ENCODE results near the gene TMEM259.

Gene TMEM259

GRCh38 chr19:972281-972680, 48.6 kb downstream of the TMEM259 start:
- Mint-ChIP-seq H3K9me3 (peaks cover 5% of the 10 kb centered on the region), H3K27me3 (ENCODE audit: low read depth) (no peaks in the 10 kb centered on the region), H3K4me3 (no peak overlapping the region)

DNA sequence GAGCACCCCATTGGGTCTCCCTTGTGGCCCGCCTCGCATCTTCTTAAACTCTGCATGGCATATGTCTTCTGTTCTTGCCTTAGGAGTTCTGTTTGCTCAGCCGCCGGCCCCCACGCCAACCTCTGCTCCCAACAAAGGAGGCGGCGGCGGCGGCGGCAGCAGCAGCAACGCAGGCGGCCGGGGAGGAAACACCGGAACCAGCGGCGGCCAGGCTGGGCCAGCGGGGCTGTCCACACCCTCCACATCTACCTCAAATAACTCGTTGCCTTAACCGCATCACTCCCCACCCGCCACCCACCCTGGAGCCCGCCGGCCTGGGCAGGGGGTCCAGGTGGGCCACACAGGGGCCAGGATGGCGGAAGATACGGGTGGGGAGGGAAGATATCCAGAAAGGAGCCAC, 49.1 kb downstream of the TMEM259 start:
- Mint-ChIP-seq H3K27me3 (ENCODE audit: low read depth) (no peaks in the 10 kb centered on the region), H3K36me3 (ENCODE audit: low read depth) (peaks cover 36% of the 10 kb centered on the region), H3K9me3 (peaks cover 5% of the 10 kb centered on the region), H3K27ac (no peak overlapping the region), H3K4me3 (no peak overlapping the region), H3K4me1 (ENCODE audit: low read depth) (no peaks in the 10 kb centered on the region)
- no peak for DNase-seq (ENCODE audit: low spot score)

More at GRCh38 chr19:972281-972680, 48.6 kb downstream of the TMEM259 start:
- Mint-ChIP-seq H3K36me3 (ENCODE audit: low read depth) (peaks cover 34% of the 10 kb centered on the region), H3K4me1 (ENCODE audit: low read depth) (no peaks in the 10 kb centered on the region), H3K27ac (no peak overlapping the region)
- DNase-seq (ENCODE audit: low spot score), result no peak

DNA sequence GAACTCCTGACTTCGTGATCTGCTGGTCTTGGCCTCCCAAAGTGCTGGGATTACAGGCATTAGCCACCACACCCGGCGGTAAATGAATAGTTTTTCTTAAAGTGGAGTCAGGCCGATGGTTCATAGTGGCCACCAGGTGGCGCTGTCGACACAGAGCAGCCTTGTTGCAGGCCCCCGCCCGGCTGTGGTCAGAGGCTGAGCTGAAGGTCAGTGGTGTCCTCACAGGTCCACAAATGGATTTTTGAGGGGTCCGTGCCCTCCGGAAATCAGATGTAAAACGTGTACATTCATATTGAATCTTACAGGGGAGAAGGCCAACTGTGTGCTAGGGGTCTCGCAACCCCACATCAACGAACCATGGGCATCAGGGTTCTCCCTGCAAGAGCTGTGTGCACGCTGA, 50.2 kb downstream of the TMEM259 start:
- DNase-seq (ENCODE audit: low spot score), result no peak
- Mint-ChIP-seq H3K27ac (no peak overlapping the region), H3K4me1 (ENCODE audit: low read depth) (no peaks in the 10 kb centered on the region), H3K4me3 (no peak overlapping the region), H3K27me3 (ENCODE audit: low read depth) (no peaks in the 10 kb centered on the region), H3K36me3 (ENCODE audit: low read depth) (peaks cover 40% of the 10 kb centered on the region), H3K9me3 (peaks cover 5% of the 10 kb centered on the region)

GRCh38 chr19:966485-967088, 54.3 kb downstream of the TMEM259 start:
- DNase-seq (ENCODE audit: low spot score), result no peak
- Mint-ChIP-seq H3K4me1 (ENCODE audit: low read depth) (peaks cover 7% of the 10 kb centered on the region), H3K27ac (no peak overlapping the region), H3K9me3 (peaks cover 5% of the 10 kb centered on the region), H3K27me3 (ENCODE audit: low read depth) (no peaks in the 10 kb centered on the region), H3K4me3 (no peak overlapping the region), H3K36me3 (ENCODE audit: low read depth) (peaks cover 49% of the 10 kb centered on the region)

DNA sequence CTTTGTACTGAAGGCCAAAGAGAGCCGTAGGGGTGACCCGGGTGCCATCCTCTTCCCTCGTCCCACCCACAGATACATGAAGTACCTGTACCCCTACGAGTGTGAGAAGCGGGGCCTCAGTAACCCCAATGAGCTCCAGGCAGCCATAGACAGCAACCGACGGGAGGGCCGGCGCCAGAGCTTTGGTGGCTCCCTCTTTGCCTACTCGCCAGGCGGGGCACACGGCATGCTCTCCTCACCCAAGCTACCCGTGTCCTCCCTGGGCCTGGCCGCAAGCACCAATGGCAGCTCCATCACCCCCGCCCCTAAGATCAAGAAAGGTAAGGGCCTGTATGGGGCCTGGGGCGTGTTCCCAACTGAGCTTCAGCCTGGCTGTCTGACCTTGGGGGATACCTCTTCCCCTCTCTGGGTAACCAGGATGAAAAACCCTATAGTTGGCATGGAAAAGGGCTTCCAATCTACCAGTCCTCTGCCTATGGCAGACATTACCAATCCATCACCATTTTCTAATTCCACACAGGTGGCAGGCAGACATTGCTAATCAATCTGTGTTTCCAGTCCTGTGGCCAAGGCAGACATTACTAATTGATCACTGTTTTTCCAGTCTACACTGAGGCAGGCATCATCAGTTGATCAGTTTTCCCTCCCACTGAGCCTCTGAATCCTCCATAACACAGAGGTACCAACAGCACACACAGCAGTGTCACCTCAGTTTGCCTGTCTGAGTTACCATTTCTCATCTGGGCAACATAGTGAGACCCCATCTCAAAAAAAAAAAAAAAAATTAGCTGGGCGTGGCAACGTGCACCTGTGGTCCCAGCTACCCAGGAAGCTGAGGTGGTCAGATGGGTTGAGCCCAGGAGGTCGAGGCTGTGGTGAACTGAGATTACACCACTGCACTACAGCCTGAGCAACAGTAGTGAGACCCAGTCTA, 55.9 kb downstream of the TMEM259 start:
- no peak for DNase-seq (ENCODE audit: low spot score)
- H3K27ac Mint-ChIP-seq, result no peak overlapping the region
- peaks cover 36% of the 10 kb centered on the region for H3K36me3 Mint-ChIP-seq (ENCODE audit: low read depth)
- no peak overlapping the region for H3K4me3 Mint-ChIP-seq
- H3K4me1 Mint-ChIP-seq (ENCODE audit: low read depth), result peaks cover 7% of the 10 kb centered on the region
- H3K27me3 Mint-ChIP-seq (ENCODE audit: low read depth), result no peaks in the 10 kb centered on the region
- H3K9me3 Mint-ChIP-seq, result no peaks in the 10 kb centered on the region

- H3K27ac Mint-ChIP-seq, result no peak overlapping the region
- H3K4me3 Mint-ChIP-seq, result no peak overlapping the region
- H3K36me3 Mint-ChIP-seq (ENCODE audit: low read depth), result peaks cover 33% of the 10 kb centered on the region
- DNase-seq (ENCODE audit: low spot score), result no peak
- no peaks in the 10 kb centered on the region for H3K27me3 Mint-ChIP-seq (ENCODE audit: low read depth)
- peaks cover 7% of the 10 kb centered on the region for H3K4me1 Mint-ChIP-seq (ENCODE audit: low read depth)
- no peaks in the 10 kb centered on the region for H3K9me3 Mint-ChIP-seq
Measured at GRCh38 chr19:964116-964520, 56.8 kb downstream of the TMEM259 start.

DNA sequence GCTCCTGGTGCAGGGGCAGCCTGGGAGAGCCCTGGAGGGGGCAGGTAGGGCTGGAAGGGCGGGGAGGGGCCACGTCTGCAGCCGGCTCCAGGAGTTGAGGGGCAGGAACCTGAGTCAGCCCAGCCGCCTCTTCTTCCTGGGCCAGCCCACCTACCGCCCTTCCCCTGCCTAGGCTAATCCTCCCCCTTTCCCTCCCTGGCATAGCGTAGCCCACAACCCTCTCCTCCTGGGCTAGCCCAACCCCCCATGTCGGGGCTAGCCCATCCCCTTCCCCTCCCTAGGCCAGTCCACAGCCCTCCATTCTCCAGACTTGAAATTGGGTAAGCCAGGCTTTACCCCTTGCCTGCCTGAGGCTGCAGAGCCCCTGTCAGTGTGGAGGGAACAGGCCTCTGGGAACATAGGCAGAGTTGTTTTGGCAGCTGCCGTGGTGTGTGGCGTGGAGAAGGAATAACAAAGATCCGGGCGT, 57.4 kb downstream of the TMEM259 start:
- no peaks in the 10 kb centered on the region for H3K27me3 Mint-ChIP-seq (ENCODE audit: low read depth)
- no peak overlapping the region for H3K27ac Mint-ChIP-seq
- no peaks in the 10 kb centered on the region for H3K9me3 Mint-ChIP-seq
- DNase-seq (ENCODE audit: low spot score), result no peak
- H3K4me3 Mint-ChIP-seq, result no peak overlapping the region
- H3K4me1 Mint-ChIP-seq (ENCODE audit: low read depth), result peaks cover 9% of the 10 kb centered on the region
- peaks cover 28% of the 10 kb centered on the region for H3K36me3 Mint-ChIP-seq (ENCODE audit: low read depth)

GRCh38 chr19:962683-963400, 58.1 kb downstream of the TMEM259 start:
- no peaks in the 10 kb centered on the region for H3K9me3 Mint-ChIP-seq
- H3K36me3 Mint-ChIP-seq (ENCODE audit: low read depth), result peaks cover 24% of the 10 kb centered on the region
- peaks cover 9% of the 10 kb centered on the region for H3K4me1 Mint-ChIP-seq (ENCODE audit: low read depth)
- no peak overlapping the region for H3K27ac Mint-ChIP-seq
- H3K4me3 Mint-ChIP-seq, result no peak overlapping the region
- DNase-seq (ENCODE audit: low spot score), result no peak
- no peaks in the 10 kb centered on the region for H3K27me3 Mint-ChIP-seq (ENCODE audit: low read depth)

DNA sequence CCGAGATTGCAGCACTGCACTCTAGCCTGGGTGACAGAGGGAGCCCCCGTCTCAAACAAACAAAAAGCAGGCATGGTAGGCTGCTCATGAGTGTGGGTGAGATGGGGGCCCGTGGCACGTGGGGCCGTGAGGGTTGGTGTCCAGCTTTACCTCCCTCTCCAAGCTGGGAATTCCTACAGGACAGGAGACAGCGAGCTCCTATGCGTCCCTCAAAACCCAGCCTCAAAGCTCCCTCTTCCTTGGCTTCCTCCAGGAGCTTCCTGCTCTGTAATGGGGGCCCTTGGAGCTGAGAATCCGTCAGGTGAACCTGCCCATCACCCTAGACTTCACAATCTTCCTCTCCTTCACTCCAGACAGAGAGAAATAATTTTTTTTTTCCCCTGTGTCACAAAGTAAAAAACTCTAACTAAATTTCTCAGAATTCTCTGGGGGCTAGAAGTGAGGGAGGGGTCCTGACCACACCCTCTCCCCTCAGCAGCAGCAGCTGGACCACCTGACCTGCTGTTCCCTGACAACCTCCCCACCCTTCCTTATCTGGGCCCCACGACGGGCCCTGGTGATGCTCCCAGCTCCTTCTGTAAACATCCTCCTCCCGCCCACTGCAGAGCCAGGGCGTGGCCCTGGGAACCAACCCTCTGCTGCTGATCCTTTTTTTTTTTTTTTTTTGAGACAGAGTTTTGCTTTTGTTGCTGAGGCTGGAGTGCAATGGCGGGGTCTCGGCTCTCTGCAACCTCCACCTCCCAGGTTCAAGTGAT, 58.9 kb downstream of the TMEM259 start:
- H3K27me3 Mint-ChIP-seq (ENCODE audit: low read depth), result no peaks in the 10 kb centered on the region
- peak overlapping the region; percentile 77 for H3K27ac Mint-ChIP-seq
- H3K9me3 Mint-ChIP-seq, result no peaks in the 10 kb centered on the region
- peaks cover 21% of the 10 kb centered on the region for H3K36me3 Mint-ChIP-seq (ENCODE audit: low read depth)
- no peak for DNase-seq (ENCODE audit: low spot score)
- peaks cover 9% of the 10 kb centered on the region for H3K4me1 Mint-ChIP-seq (ENCODE audit: low read depth)
- H3K4me3 Mint-ChIP-seq, result peak overlapping the region; percentile 54

GRCh38 chr19:960601-960938, 60.4 kb downstream of the TMEM259 start:
- Mint-ChIP-seq H3K4me3 (no peak overlapping the region), H3K36me3 (ENCODE audit: low read depth) (peaks cover 17% of the 10 kb centered on the region), H3K27me3 (ENCODE audit: low read depth) (no peaks in the 10 kb centered on the region), H3K4me1 (ENCODE audit: low read depth) (peaks cover 9% of the 10 kb centered on the region), H3K9me3 (no peaks in the 10 kb centered on the region), H3K27ac (peak overlapping the region; percentile 26)
- DNase-seq (ENCODE audit: low spot score), result no peak

DNA sequence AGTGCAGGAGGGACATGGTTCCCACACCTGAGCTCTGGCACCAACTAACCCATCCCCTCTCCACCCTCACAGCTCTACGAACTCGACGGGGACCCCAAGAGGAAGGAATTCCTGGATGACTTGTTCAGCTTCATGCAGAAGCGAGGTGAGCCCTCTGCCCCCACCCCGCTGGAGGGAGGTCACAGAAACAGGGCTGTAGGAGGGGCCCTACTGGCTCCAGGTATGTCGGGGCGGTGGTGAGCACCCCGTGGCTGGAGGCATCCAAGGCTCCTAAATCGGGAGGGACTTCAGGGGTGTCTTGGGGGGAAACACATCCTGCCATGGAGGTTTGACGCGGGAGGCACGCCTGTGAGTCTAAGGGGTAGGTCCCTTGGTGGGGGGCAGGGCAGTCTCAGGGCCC, 60.9 kb downstream of the TMEM259 start:
- no peaks in the 10 kb centered on the region for H3K27me3 Mint-ChIP-seq (ENCODE audit: low read depth)
- peaks cover 13% of the 10 kb centered on the region for H3K36me3 Mint-ChIP-seq (ENCODE audit: low read depth)
- peaks cover 7% of the 10 kb centered on the region for H3K4me1 Mint-ChIP-seq (ENCODE audit: low read depth)
- DNase-seq (ENCODE audit: low spot score), result no peak
- no peak overlapping the region for H3K4me3 Mint-ChIP-seq
- no peaks in the 10 kb centered on the region for H3K9me3 Mint-ChIP-seq
- no peak overlapping the region for H3K27ac Mint-ChIP-seq

All from T-helper 2 cell treated with Interferon-gamma antibody and Interleukin-4, amounts not matched to agents 5 μg/mL and 100 μg/mL, for 36 hours (primary cell).